Fibroblast of lung (primary cell): ENCODE results near the gene ZDHHC9.

Experiments
- EZH2 ChIP-seq: IDR thresholded peaks from 2 replicates; pipeline ENCODE4 v1.5.1; 2012; ENCODE audit warnings: low read length, control low read depth, mild to moderate bottlenecking; ENCODE audit errors: missing control alignments
- TF ChIP-seq, protein P1 (sequence below), 2 donors: IDR thresholded peaks in 1 of 2; conservative IDR thresholded peaks in 1 of 2; 1 replicate in 1 of 2; 2 replicates in 1 of 2; pipeline ENCODE4 v1.5.1; 2011 to 2012; ENCODE audit warnings: low read length in 2 of 2, control low read depth in 1 of 2, inconsistent platforms in 1 of 2, low read depth in 1 of 2, mild to moderate bottlenecking in 1 of 2

DNA sequence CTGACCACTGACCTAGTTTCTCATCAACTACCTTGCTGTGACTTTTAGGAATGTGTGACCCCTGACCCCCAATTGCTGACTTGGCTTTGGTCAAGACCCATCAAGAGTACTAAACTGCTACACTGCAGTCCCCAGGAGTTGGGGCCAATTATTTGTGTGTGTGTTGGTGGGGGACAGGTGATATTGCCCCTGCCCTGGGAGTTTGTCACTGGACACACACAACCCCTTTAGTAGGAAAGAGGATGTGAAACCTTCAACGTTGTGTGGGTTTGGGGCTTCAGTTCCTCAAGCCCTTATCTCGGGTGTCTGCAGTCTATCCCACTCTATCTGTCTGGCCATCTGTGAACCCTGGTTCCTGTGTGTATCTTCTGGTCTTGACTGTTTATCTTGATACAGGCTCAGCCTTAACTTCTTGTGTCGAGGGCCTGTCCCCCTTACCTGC is 57.5 kb downstream of the ZDHHC9 start:
- TF ChIP-seq, protein P1, sequence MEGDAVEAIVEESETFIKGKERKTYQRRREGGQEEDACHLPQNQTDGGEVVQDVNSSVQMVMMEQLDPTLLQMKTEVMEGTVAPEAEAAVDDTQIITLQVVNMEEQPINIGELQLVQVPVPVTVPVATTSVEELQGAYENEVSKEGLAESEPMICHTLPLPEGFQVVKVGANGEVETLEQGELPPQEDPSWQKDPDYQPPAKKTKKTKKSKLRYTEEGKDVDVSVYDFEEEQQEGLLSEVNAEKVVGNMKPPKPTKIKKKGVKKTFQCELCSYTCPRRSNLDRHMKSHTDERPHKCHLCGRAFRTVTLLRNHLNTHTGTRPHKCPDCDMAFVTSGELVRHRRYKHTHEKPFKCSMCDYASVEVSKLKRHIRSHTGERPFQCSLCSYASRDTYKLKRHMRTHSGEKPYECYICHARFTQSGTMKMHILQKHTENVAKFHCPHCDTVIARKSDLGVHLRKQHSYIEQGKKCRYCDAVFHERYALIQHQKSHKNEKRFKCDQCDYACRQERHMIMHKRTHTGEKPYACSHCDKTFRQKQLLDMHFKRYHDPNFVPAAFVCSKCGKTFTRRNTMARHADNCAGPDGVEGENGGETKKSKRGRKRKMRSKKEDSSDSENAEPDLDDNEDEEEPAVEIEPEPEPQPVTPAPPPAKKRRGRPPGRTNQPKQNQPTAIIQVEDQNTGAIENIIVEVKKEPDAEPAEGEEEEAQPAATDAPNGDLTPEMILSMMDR (conservative IDR thresholded peaks at IDR 0.05 in 1 of 2, IDR thresholded peaks at IDR 0.05 in 1 of 2; ENCODE audit: low read depth in 1 of 2, low read length in 2 of 2) = no peak
- TF ChIP-seq EZH2 = no peak
